IPS-15b (cell line): ENCODE data around the gene NCOA3.
"Not testable (repeated sequence)": the region's sequence is repeated elsewhere in the genome, so short reads cannot be mapped to it uniquely, and the experiment has no call there.

Source experiments
- H3K27me3 ChIP-seq: one replicate; pipeline ENCODE4 v1.6.1; 2013; ENCODE audit warnings: low read length; ENCODE audit not compliant: control insufficient read depth, insufficient read depth
- H3K36me3 ChIP-seq: one replicate; pipeline ENCODE4 v1.6.1; 2013; ENCODE audit warnings: low read length; ENCODE audit not compliant: control insufficient read depth, insufficient read depth
- H3K4me1 ChIP-seq: one replicate; pipeline ENCODE4 v1.6.1; 2013; ENCODE audit warnings: mild to moderate bottlenecking, low read length; ENCODE audit not compliant: control insufficient read depth, insufficient read depth
- H3K4me3 ChIP-seq: one replicate; pipeline ENCODE4 v1.5.1; 2013; ENCODE audit warnings: low read depth, low read length
- H3K9ac ChIP-seq: one replicate; pipeline ENCODE4 v1.6.1; 2013; ENCODE audit warnings: low read depth, mild to moderate bottlenecking, low read length
- H3K9me3 ChIP-seq: one replicate; pipeline ENCODE4 v1.6.1; 2013; ENCODE audit warnings: mild to moderate bottlenecking, low read length; ENCODE audit not compliant: control insufficient read depth, insufficient read depth

The NCOA3 gene

GRCh38 chr20:47549671-47550070 lies 48.0 kb downstream of the NCOA3 start:
- Histone ChIP-seq H3K9ac (no peak overlapping the region), H3K4me1 (peaks cover 11% of the 10 kb centered on the region), H3K36me3 (no peaks in the 10 kb centered on the region), H3K9me3 (no peaks in the 10 kb centered on the region), H3K27me3 (no peaks in the 10 kb centered on the region), H3K4me3 (no peak overlapping the region)

GRCh38 chr20:47551222-47551621 lies 49.5 kb downstream of the NCOA3 start:
- Histone ChIP-seq H3K27me3 (no peaks in the 10 kb centered on the region), H3K9ac (no peak overlapping the region), H3K9me3 (no peaks in the 10 kb centered on the region), H3K4me1 (peaks cover 11% of the 10 kb centered on the region), H3K36me3 (no peaks in the 10 kb centered on the region), H3K4me3 (no peak overlapping the region)

DNA sequence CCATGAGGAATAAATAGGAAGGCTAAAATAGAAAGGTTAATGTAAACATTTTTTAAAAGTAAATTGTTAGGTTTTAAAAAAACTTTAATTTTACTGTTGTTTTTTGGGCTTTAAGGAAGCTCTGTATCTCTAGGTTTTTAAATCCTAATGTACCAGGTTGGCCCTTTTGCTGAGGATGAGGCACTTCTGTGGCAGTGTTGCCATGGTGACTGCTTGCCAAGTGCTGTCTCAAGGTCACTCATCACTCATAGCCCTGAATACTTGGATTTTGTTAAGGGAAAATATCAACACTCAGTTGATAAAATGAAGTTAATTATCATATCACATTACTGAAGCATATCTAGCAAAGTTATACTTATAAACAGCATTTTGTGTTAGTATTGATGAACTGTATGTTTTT lies 50.2 kb downstream of the NCOA3 start:
- no peaks in the 10 kb centered on the region for H3K9me3 ChIP-seq
- no peak overlapping the region for H3K9ac ChIP-seq
- no peaks in the 10 kb centered on the region for H3K27me3 ChIP-seq
- H3K4me3 ChIP-seq: no peak overlapping the region
- peaks cover 14% of the 10 kb centered on the region for H3K4me1 ChIP-seq
- H3K36me3 ChIP-seq: no peaks in the 10 kb centered on the region

- no peaks in the 10 kb centered on the region for H3K27me3 ChIP-seq
- no peak overlapping the region for H3K4me3 ChIP-seq
These were observed 51.3 kb downstream of the NCOA3 start for GRCh38 chr20:47552996-47553395.

DNA sequence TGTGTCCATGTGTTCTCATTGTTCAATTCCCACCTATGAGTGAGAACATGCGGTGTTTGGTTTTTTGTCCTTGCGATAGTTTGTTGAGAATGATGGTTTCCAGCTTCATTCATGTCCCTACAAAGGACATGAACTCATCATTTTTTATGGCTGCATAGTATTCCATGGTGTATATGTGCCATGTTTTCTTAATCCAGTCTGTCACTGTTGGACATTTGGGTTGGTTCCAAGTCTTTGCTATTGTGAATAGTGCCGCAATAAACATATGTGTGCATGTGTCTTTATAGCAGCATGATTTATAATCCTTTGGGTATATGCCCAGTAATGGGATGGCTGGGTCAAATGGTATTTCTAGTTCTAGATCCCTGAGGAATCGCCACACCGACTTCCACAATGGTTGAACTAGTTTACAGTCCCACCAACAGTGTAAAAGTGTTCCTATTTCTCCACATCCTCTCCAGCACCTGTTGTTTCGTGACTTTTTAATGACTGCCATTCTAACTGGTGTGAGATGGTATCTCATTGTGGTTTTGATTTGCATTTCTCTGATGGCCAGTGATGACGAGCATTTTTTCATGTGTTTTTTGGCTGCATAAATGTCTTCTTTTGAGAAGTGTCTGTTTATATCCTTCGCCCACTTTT lies 52.0 kb downstream of the NCOA3 start:
- H3K9ac ChIP-seq, H3K9me3 ChIP-seq, H3K4me3 ChIP-seq, H3K36me3 ChIP-seq, H3K27me3 ChIP-seq: not testable (repeated sequence)
- H3K4me1 ChIP-seq: peaks cover 26% of the 10 kb centered on the region

More at GRCh38 chr20:47552996-47553395, 51.3 kb downstream of the NCOA3 start:
- peaks cover 23% of the 10 kb centered on the region for H3K4me1 ChIP-seq
- no peak overlapping the region for H3K9ac ChIP-seq
- no peaks in the 10 kb centered on the region for H3K9me3 ChIP-seq
- no peaks in the 10 kb centered on the region for H3K36me3 ChIP-seq

DNA sequence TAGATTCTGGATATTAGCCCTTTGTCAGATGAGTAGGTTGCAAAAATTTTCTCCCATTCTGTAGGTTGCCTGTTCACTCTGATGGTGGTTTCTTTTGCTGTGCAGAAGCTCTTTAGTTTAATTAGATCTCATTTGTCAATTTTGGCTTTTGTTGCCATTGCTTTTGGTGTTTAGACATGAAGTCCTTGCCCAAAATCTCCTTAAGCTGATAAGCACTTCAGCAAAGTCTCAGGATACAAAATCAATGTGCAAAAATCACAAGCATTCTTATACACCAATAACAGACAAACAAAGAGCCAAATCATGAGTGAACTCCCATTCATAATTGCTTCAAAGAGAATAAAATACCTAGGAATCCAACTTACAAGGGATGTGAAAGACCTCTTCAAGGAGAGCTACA lies 52.6 kb downstream of the NCOA3 start:
- H3K27me3 ChIP-seq, H3K9ac ChIP-seq, H3K4me3 ChIP-seq, H3K36me3 ChIP-seq, H3K9me3 ChIP-seq: not testable (repeated sequence)
- H3K4me1 ChIP-seq: peaks cover 32% of the 10 kb centered on the region

DNA sequence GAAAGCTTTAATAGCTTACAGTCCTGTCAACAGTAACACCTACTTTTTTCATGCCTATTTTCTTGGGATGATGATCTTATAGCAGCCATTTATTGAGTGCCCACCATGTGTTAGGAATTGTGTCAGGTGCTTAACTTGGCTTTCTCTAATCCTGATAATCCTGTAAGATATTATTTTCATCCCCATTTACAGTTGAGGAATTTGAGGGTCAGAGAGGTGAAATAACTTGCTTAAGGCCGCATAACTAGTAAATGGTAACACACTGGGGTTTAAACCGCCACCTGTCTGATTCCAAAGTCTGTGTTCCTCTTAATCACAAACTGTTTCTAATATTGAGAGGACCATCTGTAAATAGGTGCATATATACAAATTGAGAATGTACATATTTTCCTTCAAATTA lies 55.5 kb downstream of the NCOA3 start:
- no peaks in the 10 kb centered on the region for H3K9me3 ChIP-seq
- H3K4me3 ChIP-seq: no peak overlapping the region
- no peaks in the 10 kb centered on the region for H3K27me3 ChIP-seq
- H3K4me1 ChIP-seq: peaks cover 21% of the 10 kb centered on the region
- H3K9ac ChIP-seq: no peak overlapping the region
- no peaks in the 10 kb centered on the region for H3K36me3 ChIP-seq

DNA sequence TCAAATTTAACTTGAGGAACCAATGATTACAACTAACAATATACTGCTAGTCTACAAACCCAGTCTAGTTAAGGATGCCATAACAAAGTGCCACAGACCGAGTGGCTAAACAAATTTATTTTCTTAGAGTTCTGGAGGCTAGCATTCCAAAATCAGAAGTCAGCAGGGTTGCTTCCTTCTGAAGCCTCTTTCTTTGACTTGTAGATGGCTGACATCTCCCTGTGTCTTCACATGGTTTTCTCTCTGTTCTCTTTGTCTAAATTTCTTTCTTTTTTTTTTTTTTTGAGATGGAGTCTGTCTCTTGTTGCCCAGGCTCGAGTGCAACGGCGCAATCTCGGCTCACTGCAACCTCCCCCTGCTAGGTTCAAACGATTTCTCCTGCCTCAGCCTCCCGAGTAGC lies 56.1 kb downstream of the NCOA3 start:
- no peak overlapping the region for H3K9ac ChIP-seq
- no peak overlapping the region for H3K4me3 ChIP-seq
- no peaks in the 10 kb centered on the region for H3K36me3 ChIP-seq

DNA sequence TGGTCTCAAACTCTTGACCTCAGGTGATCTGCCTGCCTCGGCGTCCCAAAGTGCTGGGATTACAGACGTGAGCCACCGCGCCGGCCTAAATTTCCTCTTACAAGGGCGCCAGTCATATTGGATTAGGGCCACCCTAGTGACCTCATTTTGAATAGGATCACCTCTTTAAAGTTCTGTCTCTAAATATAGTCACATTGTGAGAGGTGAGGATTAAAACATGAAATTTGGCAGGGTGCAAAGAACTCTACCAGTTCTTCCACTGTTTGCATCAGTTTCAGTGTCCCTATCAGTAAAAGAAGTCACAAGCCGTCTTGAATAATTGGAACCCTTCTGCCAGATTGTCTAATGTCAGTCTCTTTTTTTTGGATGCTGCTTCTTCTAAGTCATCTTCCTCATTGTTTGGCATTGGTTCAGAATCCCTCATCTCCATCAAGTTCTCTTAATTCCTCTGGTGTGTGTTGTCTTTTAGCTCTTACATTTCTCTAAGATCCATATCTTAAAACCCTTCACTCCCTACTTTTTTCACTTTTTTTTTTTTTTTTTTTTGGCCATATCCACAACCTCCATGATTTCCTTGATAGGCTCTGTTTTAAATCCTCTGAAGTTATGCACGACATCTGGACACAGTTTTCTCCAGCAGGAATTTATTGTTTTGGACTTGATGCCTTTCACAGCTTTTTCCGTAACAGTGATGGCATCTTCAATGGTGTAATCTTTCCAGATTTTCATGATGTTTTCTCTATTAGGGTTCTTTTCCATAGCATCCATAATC lies 56.8 kb downstream of the NCOA3 start:
- Histone ChIP-seq H3K9ac (no peak overlapping the region), H3K4me1 (peaks cover 24% of the 10 kb centered on the region), H3K4me3 (no peak overlapping the region), H3K36me3 (no peaks in the 10 kb centered on the region), H3K9me3 (no peaks in the 10 kb centered on the region), H3K27me3 (no peaks in the 10 kb centered on the region)

More for the DNA sequence above, 56.1 kb downstream of the NCOA3 start:
- no peaks in the 10 kb centered on the region for H3K9me3 ChIP-seq
- no peaks in the 10 kb centered on the region for H3K27me3 ChIP-seq
- H3K4me1 ChIP-seq: peaks cover 21% of the 10 kb centered on the region

GRCh38 chr20:47559141-47559540 lies 57.5 kb downstream of the NCOA3 start:
- peaks cover 24% of the 10 kb centered on the region for H3K4me1 ChIP-seq
- H3K36me3 ChIP-seq: no peaks in the 10 kb centered on the region
- no peaks in the 10 kb centered on the region for H3K27me3 ChIP-seq
- no peak overlapping the region for H3K9ac ChIP-seq
- H3K9me3 ChIP-seq: no peaks in the 10 kb centered on the region
- H3K4me3 ChIP-seq: no peak overlapping the region

- Histone ChIP-seq H3K4me1 (peaks cover 24% of the 10 kb centered on the region), H3K4me3 (no peak overlapping the region), H3K36me3 (no peaks in the 10 kb centered on the region), H3K27me3 (no peaks in the 10 kb centered on the region), H3K9ac (no peak overlapping the region), H3K9me3 (no peaks in the 10 kb centered on the region)
These were observed 59.5 kb downstream of the NCOA3 start for GRCh38 chr20:47561180-47561579.
